HG03045 (cell line): ENCODE measurements around the gene ASB18.

Experiments used
- ATAC-seq: cut with Tn5 transposase; IDR thresholded peaks from one replicate; pipeline ENCODE4 v1.9.1; 2021; ENCODE audit warnings: mild to moderate bottlenecking, moderate library complexity; ENCODE audit not compliant: unreplicated experiment

The ASB18 gene

GRCh38 chr2:236244256-236244655 is 19.9 kb downstream of the ASB18 start:
- ATAC-seq = no peak

- ATAC-seq = no peak
Measured at GRCh38 chr2:236242057-236242495, 22.1 kb downstream of the ASB18 start.

GRCh38 chr2:236241181-236242056 is 22.8 kb downstream of the ASB18 start:
- ATAC-seq = no peak

GRCh38 chr2:236240228-236240990 is 23.8 kb downstream of the ASB18 start:
- no peak for ATAC-seq

GRCh38 chr2:236239276-236240065 is 24.7 kb downstream of the ASB18 start:
- no peak for ATAC-seq

- ATAC-seq = no peak
Measured at GRCh38 chr2:236238751-236239150, 25.5 kb downstream of the ASB18 start.

- ATAC-seq = no peak
Measured at GRCh38 chr2:236237468-236238190, 26.6 kb downstream of the ASB18 start.

GRCh38 chr2:236236559-236237452 is 27.4 kb downstream of the ASB18 start:
- ATAC-seq = no peak

GRCh38 chr2:236229186-236229585 is 35.0 kb downstream of the ASB18 start:
- no peak for ATAC-seq

- ATAC-seq = no peak
Measured at GRCh38 chr2:236223675-236224074, 40.5 kb downstream of the ASB18 start.

GRCh38 chr2:236221798-236222197 is 42.4 kb downstream of the ASB18 start:
- no peak for ATAC-seq

- ATAC-seq = no peak
Measured at GRCh38 chr2:236219411-236219810, 44.8 kb downstream of the ASB18 start.

GRCh38 chr2:236217926-236218325 is 46.3 kb downstream of the ASB18 start:
- ATAC-seq = no peak

- no peak for ATAC-seq
Measured at GRCh38 chr2:236216711-236217110, 47.5 kb downstream of the ASB18 start.

GRCh38 chr2:236215761-236216333 is 48.4 kb downstream of the ASB18 start:
- ATAC-seq = no peak

- no peak for ATAC-seq
Measured at GRCh38 chr2:236215196-236215595, 49.0 kb downstream of the ASB18 start.

- ATAC-seq = no peak
Measured at GRCh38 chr2:236214376-236214995, 49.7 kb downstream of the ASB18 start.

- no peak for ATAC-seq
Measured at GRCh38 chr2:236211296-236211695, 52.9 kb downstream of the ASB18 start.

GRCh38 chr2:236210536-236210935 is 53.7 kb downstream of the ASB18 start:
- ATAC-seq = no peak
